ENCODE results near the gene ZNRF3.

DNA sequence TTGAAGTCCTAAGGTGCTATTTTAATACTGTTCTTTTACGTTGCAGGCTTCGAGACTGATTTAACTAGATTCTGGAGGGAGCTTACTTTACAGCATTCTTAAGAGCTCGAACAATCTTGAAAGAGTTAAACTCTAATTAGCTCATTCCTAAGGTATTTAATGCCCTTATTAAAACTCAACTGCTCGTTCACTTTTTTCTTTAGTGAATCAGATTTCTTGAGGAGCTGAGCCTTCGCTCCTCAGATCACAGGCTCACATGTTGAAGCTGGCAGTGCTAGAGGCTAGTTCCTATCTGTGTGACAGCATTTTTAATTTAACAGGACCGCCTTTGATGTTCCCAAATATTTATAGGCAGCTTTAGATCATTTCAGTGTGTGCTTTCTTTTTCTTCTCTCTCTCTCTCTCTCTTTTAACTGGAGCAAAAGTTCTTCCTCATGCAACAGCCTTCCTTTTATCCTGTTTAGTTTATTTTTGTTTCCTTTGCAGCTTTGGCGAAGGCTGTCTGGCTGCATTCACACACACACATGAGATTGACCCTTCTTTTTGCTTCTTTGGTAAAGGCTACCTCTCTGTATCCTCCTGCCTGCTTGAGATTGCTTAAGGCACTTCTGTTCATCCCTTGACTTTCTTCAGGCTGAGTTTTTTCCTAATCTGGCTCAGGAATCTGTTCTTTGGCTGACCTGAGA is 21.0 kb downstream of the ZNRF3 start:
- TF ChIP-seq EZH2 (IDR thresholded peaks at IDR 0.05; ENCODE audit: low read depth, unreplicated experiment), result no peak
- TF ChIP-seq, protein P1, sequence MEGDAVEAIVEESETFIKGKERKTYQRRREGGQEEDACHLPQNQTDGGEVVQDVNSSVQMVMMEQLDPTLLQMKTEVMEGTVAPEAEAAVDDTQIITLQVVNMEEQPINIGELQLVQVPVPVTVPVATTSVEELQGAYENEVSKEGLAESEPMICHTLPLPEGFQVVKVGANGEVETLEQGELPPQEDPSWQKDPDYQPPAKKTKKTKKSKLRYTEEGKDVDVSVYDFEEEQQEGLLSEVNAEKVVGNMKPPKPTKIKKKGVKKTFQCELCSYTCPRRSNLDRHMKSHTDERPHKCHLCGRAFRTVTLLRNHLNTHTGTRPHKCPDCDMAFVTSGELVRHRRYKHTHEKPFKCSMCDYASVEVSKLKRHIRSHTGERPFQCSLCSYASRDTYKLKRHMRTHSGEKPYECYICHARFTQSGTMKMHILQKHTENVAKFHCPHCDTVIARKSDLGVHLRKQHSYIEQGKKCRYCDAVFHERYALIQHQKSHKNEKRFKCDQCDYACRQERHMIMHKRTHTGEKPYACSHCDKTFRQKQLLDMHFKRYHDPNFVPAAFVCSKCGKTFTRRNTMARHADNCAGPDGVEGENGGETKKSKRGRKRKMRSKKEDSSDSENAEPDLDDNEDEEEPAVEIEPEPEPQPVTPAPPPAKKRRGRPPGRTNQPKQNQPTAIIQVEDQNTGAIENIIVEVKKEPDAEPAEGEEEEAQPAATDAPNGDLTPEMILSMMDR (conservative IDR thresholded peaks at IDR 0.05; ENCODE audit: low read depth in 2 of 2), result no peak
- no peak for TF ChIP-seq NANOG (IDR thresholded peaks at IDR 0.05; ENCODE audit: borderline replicate concordance)
- TF ChIP-seq JUNB (IDR thresholded peaks at IDR 0.05; ENCODE audit: unreplicated experiment), result no peak
- no peak for TF ChIP-seq REST (IDR thresholded peaks at IDR 0.05; ENCODE audit: unreplicated experiment)
